WTC11 (cell line): ENCODE data around the gene ARHGAP15. TPM values are rescaled to one million over a fixed set of nuclear protein-coding genes. Genes with fewer than 3 reads are reported as not detected.

Experiments used
- ATAC-seq: fragments of 200-7000 bp; cut with Tn5 transposase; 2 replicates; pipeline ENCODE4 v1.10.0; 2021; ENCODE audit warnings: mild to moderate bottlenecking, moderate library complexity
- CTCF ChIA-PET: fragments of 300-600 bp; sonication (Branson Sonifier 250); formaldehyde crosslinking; loops from one replicate; lab custom pipeline; 2021; ENCODE audit warnings: antibody characterized with exemption; lab: Charles Lee
- POLR2A ChIA-PET: fragments of 350-600 bp; sonication (Branson Sonifier 250); formaldehyde crosslinking; loops from one replicate; lab custom pipeline; 2021; ENCODE audit warnings: antibody characterized with exemption; lab: Charles Lee
- DNase-seq: peaks from one replicate; pipeline ENCODE4 v3.0.0; 2021; ENCODE audit warnings: low spot score
- H3K27ac Mint-ChIP-seq: 2 replicates; pipeline ENCODE4 v1.8.0; 2021; ENCODE audit warnings: mixed read lengths
- H3K27me3 Mint-ChIP-seq: 2 replicates; pipeline ENCODE4 v1.8.0; 2021; ENCODE audit warnings: low read depth, mild to moderate bottlenecking, moderate library complexity, mixed read lengths
- H3K36me3 Mint-ChIP-seq: 2 replicates; pipeline ENCODE4 v1.8.0; 2021; ENCODE audit warnings: mixed read lengths
- H3K4me1 Mint-ChIP-seq: 2 replicates; pipeline ENCODE4 v1.8.0; 2022; ENCODE audit warnings: mixed read lengths
- H3K4me3 Mint-ChIP-seq: 2 replicates; pipeline ENCODE4 v1.8.0; 2021; ENCODE audit warnings: mild to moderate bottlenecking, moderate library complexity, mixed read lengths
- H3K9me3 Mint-ChIP-seq: 2 replicates; pipeline ENCODE4 v1.8.0; 2021; ENCODE audit warnings: mixed read lengths
- CBFB ChIP-seq: sonication (generic); formaldehyde crosslinking; IDR thresholded peaks from 2 replicates; pipeline ENCODE4 v1.8.1; 2022; ENCODE audit warnings: mild to moderate bottlenecking, low read depth, missing genetic modification reagents
- CREB1 ChIP-seq: sonication (generic); formaldehyde crosslinking; IDR thresholded peaks from 2 replicates; pipeline ENCODE4 v1.8.0; 2023; ENCODE audit warnings: mild to moderate bottlenecking, missing genetic modification reagents
- ETV6 ChIP-seq: sonication (generic); formaldehyde crosslinking; IDR thresholded peaks from 2 replicates; pipeline ENCODE4 v1.8.1; 2022; ENCODE audit warnings: mild to moderate bottlenecking, missing genetic modification reagents
- FOXJ3 ChIP-seq: sonication (generic); formaldehyde crosslinking; IDR thresholded peaks from 2 replicates; pipeline ENCODE4 v1.9.0; 2021; ENCODE audit warnings: missing genetic modification reagents, mild to moderate bottlenecking, borderline replicate concordance
- FOXK1 ChIP-seq: sonication (generic); formaldehyde crosslinking; IDR thresholded peaks from 2 replicates; pipeline ENCODE4 v1.8.0; 2022; ENCODE audit warnings: mild to moderate bottlenecking, moderate library complexity, missing genetic modification reagents
- GRHL2 ChIP-seq: fragments of 250-450 bp; sonication (Bioruptor Pico); IDR thresholded peaks from 2 replicates; pipeline ENCODE4 v1.8.0; 2022; ENCODE audit warnings: mild to moderate bottlenecking, moderate library complexity; ENCODE audit not compliant: insufficient replicate concordance, severe bottlenecking
- GTF2I ChIP-seq: fragments of 250-450 bp; sonication (Bioruptor Pico); conservative IDR thresholded peaks from 2 replicates; pipeline ENCODE4 v1.4.0; 2021; ENCODE audit warnings: mild to moderate bottlenecking
- HMGA2 ChIP-seq: fragments of 250-450 bp; sonication (Bioruptor Pico); IDR thresholded peaks from 2 replicates; pipeline ENCODE4 v1.4.0; 2021; ENCODE audit warnings: mild to moderate bottlenecking, moderate library complexity
- IRF2 ChIP-seq: sonication (generic); formaldehyde crosslinking; IDR thresholded peaks from 2 replicates; pipeline ENCODE4 v1.8.0; 2022; ENCODE audit warnings: low read depth, missing genetic modification reagents, borderline replicate concordance
- JAZF1 ChIP-seq: fragments of 250-450 bp; sonication (Bioruptor Pico); IDR thresholded peaks from 2 replicates; pipeline ENCODE4 v1.9.0; 2021; ENCODE audit warnings: moderate library complexity, mild to moderate bottlenecking, inconsistent platforms
- NFYB ChIP-seq: sonication (generic); formaldehyde crosslinking; conservative IDR thresholded peaks from 2 replicates; pipeline ENCODE4 v1.8.0; 2022; ENCODE audit warnings: low read depth, missing genetic modification reagents
- NR1H2 ChIP-seq: sonication (generic); formaldehyde crosslinking; IDR thresholded peaks from 2 replicates; pipeline ENCODE4 v1.9.0; 2021; ENCODE audit warnings: mild to moderate bottlenecking, moderate library complexity, missing genetic modification reagents
- NR3C1 ChIP-seq: sonication (generic); formaldehyde crosslinking; conservative IDR thresholded peaks from 2 replicates; pipeline ENCODE4 v1.8.1; 2023; ENCODE audit warnings: low read depth, mild to moderate bottlenecking, missing genetic modification reagents
- SOX15 ChIP-seq: fragments of 250-450 bp; sonication (Bioruptor Pico); IDR thresholded peaks from 2 replicates; pipeline ENCODE4 v1.9.0; 2021; ENCODE audit warnings: mild to moderate bottlenecking
- ZBTB21 ChIP-seq: sonication (generic); formaldehyde crosslinking; IDR thresholded peaks from 2 replicates; pipeline ENCODE4 v1.8.1; 2023; ENCODE audit warnings: mild to moderate bottlenecking, missing genetic modification reagents, borderline replicate concordance
- ZNF121 ChIP-seq: sonication (generic); formaldehyde crosslinking; IDR thresholded peaks from 2 replicates; pipeline ENCODE4 v1.8.0; 2023; ENCODE audit warnings: missing genetic modification reagents
- ZNF138 ChIP-seq: sonication (generic); formaldehyde crosslinking; conservative IDR thresholded peaks from 2 replicates; pipeline ENCODE4 v1.8.1; 2022; ENCODE audit warnings: mild to moderate bottlenecking, moderate library complexity, missing genetic modification reagents
- ZNF423 ChIP-seq: fragments of 250-450 bp; sonication (Bioruptor Pico); IDR thresholded peaks from 2 replicates; pipeline ENCODE4 v2.1.2; 2022; ENCODE audit warnings: mild to moderate bottlenecking, moderate library complexity
- total RNA-seq: library from RNA; stranded (reverse); gene quantifications from 3 replicates; pipeline ENCODE4 v1.2.3, GENCODE V29; 2021
- TF ChIP-seq, protein P1 (sequence below): sonication (generic); formaldehyde crosslinking; IDR thresholded peaks from 2 replicates; pipeline ENCODE4 v1.8.0; 2023; ENCODE audit warnings: missing genetic modification reagents
- TF ChIP-seq, protein P2 (sequence below): sonication (generic); formaldehyde crosslinking; IDR thresholded peaks from 2 replicates; pipeline ENCODE4 v1.8.1; 2023; ENCODE audit warnings: mild to moderate bottlenecking, missing genetic modification reagents, moderate library complexity
- TF ChIP-seq, protein P3 (sequence below): sonication (generic); formaldehyde crosslinking; IDR thresholded peaks from 2 replicates; pipeline ENCODE4 v1.8.1; 2022; ENCODE audit warnings: missing genetic modification reagents, borderline replicate concordance
- TF ChIP-seq, protein P4 (sequence below): sonication (generic); formaldehyde crosslinking; IDR thresholded peaks from 2 replicates; pipeline ENCODE4 v1.8.1; 2023; ENCODE audit warnings: mild to moderate bottlenecking, missing genetic modification reagents, borderline replicate concordance
- TF ChIP-seq, protein P5 (sequence below): sonication (generic); formaldehyde crosslinking; IDR thresholded peaks from 2 replicates; pipeline ENCODE4 v1.8.1; 2022; ENCODE audit warnings: mild to moderate bottlenecking, moderate library complexity, missing genetic modification reagents

The ARHGAP15 gene
- total RNA-seq, 1 experiment from 2014 or later: 0.28 TPM

DNA sequence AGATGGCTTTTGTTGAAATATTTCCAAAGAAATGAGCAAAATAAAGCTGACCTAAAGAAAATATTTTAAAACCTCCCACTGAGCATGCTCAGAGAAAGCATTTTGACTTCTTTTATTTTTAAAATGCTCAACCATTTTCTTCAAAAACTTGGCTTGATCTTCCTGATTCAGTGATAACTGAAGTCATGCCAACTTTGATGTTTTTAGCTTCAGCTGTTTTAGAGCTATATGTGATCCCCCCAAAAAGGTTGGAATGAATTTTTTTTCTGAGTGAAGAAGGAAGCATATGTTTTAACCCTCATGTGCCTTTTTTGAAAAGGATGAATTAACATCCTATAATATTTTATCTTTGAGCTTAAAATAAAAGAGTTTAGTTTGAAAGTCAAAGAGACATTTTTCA is 612.0 kb downstream of the ARHGAP15 start (continued):
- TF ChIP-seq ZNF423 (no peak), IRF2 (CRISPR knock-in tag) (no peak), ETV6 (CRISPR knock-in tag) (no peak), CREB1 (CRISPR knock-in tag) (no peak), ZNF121 (no peak), ZBTB21 (CRISPR knock-in tag) (no peak), FOXK1 (no peak)
- TF ChIP-seq, protein P1, sequence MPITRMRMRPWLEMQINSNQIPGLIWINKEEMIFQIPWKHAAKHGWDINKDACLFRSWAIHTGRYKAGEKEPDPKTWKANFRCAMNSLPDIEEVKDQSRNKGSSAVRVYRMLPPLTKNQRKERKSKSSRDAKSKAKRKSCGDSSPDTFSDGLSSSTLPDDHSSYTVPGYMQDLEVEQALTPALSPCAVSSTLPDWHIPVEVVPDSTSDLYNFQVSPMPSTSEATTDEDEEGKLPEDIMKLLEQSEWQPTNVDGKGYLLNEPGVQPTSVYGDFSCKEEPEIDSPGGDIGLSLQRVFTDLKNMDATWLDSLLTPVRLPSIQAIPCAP: no peak

DNA sequence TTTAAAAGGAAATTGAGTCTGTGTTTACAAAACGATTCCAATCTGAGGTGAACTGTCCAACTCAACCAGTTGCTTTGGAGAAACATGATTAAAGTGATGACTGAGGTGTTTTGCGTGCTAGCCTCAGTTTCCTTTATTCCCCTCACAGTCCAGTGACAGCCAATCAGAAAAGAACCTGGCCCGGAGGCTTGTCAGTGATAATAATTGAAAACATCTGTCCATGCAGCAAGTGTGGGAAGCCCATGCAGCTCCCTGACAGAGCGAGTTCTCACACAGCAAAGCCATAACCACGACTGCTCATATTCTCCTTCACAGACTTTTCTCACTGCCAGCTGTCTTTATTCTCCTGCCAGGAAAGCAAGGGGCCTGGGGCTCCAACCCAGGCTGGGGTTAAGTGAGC is 613.4 kb downstream of the ARHGAP15 start:
- TF ChIP-seq, protein P2, sequence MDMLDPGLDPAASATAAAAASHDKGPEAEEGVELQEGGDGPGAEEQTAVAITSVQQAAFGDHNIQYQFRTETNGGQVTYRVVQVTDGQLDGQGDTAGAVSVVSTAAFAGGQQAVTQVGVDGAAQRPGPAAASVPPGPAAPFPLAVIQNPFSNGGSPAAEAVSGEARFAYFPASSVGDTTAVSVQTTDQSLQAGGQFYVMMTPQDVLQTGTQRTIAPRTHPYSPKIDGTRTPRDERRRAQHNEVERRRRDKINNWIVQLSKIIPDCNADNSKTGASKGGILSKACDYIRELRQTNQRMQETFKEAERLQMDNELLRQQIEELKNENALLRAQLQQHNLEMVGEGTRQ (CRISPR knock-in tag): no peak
- TF ChIP-seq HMGA2 (CRISPR knock-in tag) (no peak), JAZF1 (CRISPR knock-in tag) (no peak), GRHL2 (CRISPR knock-in tag) (no peak)
- TF ChIP-seq, protein P3, sequence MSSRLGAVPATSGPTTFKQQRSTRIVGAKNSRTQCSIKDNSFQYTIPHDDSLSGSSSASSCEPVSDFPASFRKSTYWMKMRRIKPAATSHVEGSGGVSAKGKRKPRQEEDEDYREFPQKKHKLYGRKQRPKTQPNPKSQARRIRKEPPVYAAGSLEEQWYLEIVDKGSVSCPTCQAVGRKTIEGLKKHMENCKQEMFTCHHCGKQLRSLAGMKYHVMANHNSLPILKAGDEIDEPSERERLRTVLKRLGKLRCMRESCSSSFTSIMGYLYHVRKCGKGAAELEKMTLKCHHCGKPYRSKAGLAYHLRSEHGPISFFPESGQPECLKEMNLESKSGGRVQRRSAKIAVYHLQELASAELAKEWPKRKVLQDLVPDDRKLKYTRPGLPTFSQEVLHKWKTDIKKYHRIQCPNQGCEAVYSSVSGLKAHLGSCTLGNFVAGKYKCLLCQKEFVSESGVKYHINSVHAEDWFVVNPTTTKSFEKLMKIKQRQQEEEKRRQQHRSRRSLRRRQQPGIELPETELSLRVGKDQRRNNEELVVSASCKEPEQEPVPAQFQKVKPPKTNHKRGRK (CRISPR knock-in tag): no peak
- DNase-seq (no peak), ATAC-seq (no peak)
- H3K27me3 Mint-ChIP-seq: no peaks in the 10 kb centered on the region
- ChIA-PET POLR2A (no interaction called here), CTCF (no interaction called here)
- no peak overlapping the region for H3K4me3 Mint-ChIP-seq
- H3K27ac Mint-ChIP-seq: no peak overlapping the region; the same call in 1 of the 2 replicates
- H3K4me1 Mint-ChIP-seq: peaks cover 20% of the 10 kb centered on the region
- H3K9me3 Mint-ChIP-seq: no peaks in the 10 kb centered on the region
- no peaks in the 10 kb centered on the region for H3K36me3 Mint-ChIP-seq

DNA sequence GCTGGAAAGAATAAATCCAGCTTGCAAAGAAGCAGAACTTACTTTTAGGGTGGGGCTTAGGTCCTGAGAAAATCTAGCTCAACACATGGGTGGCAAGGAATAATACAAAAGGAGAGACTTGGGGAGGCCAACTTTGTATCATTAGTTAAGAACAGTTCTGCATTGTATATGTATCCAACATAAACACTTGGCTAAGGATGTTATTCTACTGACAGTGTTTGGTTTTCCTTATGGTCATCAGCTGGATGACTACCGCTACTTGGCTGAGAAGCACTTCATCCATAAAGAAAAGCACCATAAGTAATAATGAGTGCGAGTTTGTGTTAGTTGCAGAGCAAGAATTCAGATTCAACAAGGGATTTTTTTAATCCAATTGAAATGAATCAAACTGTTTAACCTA is 614.9 kb downstream of the ARHGAP15 start:
- H3K4me3 Mint-ChIP-seq: no peak overlapping the region
- no peak overlapping the region for H3K27ac Mint-ChIP-seq
- H3K4me1 Mint-ChIP-seq: peaks cover 20% of the 10 kb centered on the region
- ChIA-PET CTCF (no interaction called here), POLR2A (no interaction called here)
- no peaks in the 10 kb centered on the region for H3K27me3 Mint-ChIP-seq
- no peaks in the 10 kb centered on the region for H3K9me3 Mint-ChIP-seq
- TF ChIP-seq SOX15 (CRISPR knock-in tag) (no peak), NFYB (no peak), GTF2I (CRISPR knock-in tag) (no peak), FOXK1 (no peak), CREB1 (CRISPR knock-in tag) (no peak), IRF2 (CRISPR knock-in tag) (no peak), NR3C1 (no peak), ZNF121 (no peak), JAZF1 (CRISPR knock-in tag) (no peak), CBFB (CRISPR knock-in tag) (no peak), NR1H2 (CRISPR knock-in tag) (no peak), ZNF138 (CRISPR knock-in tag) (no peak), FOXJ3 (CRISPR knock-in tag) (no peak)
- TF ChIP-seq, protein P4, sequence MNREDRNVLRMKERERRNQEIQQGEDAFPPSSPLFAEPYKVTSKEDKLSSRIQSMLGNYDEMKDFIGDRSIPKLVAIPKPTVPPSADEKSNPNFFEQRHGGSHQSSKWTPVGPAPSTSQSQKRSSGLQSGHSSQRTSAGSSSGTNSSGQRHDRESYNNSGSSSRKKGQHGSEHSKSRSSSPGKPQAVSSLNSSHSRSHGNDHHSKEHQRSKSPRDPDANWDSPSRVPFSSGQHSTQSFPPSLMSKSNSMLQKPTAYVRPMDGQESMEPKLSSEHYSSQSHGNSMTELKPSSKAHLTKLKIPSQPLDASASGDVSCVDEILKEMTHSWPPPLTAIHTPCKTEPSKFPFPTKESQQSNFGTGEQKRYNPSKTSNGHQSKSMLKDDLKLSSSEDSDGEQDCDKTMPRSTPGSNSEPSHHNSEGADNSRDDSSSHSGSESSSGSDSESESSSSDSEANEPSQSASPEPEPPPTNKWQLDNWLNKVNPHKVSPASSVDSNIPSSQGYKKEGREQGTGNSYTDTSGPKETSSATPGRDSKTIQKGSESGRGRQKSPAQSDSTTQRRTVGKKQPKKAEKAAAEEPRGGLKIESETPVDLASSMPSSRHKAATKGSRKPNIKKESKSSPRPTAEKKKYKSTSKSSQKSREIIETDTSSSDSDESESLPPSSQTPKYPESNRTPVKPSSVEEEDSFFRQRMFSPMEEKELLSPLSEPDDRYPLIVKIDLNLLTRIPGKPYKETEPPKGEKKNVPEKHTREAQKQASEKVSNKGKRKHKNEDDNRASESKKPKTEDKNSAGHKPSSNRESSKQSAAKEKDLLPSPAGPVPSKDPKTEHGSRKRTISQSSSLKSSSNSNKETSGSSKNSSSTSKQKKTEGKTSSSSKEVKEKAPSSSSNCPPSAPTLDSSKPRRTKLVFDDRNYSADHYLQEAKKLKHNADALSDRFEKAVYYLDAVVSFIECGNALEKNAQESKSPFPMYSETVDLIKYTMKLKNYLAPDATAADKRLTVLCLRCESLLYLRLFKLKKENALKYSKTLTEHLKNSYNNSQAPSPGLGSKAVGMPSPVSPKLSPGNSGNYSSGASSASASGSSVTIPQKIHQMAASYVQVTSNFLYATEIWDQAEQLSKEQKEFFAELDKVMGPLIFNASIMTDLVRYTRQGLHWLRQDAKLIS: no peak
- TF ChIP-seq, protein P1: no peak
- TF ChIP-seq, protein P5, sequence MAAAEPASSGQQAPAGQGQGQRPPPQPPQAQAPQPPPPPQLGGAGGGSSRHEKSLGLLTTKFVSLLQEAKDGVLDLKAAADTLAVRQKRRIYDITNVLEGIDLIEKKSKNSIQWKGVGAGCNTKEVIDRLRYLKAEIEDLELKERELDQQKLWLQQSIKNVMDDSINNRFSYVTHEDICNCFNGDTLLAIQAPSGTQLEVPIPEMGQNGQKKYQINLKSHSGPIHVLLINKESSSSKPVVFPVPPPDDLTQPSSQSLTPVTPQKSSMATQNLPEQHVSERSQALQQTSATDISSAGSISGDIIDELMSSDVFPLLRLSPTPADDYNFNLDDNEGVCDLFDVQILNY (CRISPR knock-in tag): no peak
- ATAC-seq (no peak), DNase-seq (no peak)
- no peaks in the 10 kb centered on the region for H3K36me3 Mint-ChIP-seq
